ENCODE measurements around the gene ANO4.

ANO4 gene

GRCh38 chr12:100951756-100952155, 157.2 kb downstream of the ANO4 start:
- TF ChIP-seq, protein P1, sequence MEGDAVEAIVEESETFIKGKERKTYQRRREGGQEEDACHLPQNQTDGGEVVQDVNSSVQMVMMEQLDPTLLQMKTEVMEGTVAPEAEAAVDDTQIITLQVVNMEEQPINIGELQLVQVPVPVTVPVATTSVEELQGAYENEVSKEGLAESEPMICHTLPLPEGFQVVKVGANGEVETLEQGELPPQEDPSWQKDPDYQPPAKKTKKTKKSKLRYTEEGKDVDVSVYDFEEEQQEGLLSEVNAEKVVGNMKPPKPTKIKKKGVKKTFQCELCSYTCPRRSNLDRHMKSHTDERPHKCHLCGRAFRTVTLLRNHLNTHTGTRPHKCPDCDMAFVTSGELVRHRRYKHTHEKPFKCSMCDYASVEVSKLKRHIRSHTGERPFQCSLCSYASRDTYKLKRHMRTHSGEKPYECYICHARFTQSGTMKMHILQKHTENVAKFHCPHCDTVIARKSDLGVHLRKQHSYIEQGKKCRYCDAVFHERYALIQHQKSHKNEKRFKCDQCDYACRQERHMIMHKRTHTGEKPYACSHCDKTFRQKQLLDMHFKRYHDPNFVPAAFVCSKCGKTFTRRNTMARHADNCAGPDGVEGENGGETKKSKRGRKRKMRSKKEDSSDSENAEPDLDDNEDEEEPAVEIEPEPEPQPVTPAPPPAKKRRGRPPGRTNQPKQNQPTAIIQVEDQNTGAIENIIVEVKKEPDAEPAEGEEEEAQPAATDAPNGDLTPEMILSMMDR (IDR thresholded peaks at IDR 0.05; ENCODE audit: low read depth, low read length, missing control alignments), result no peak
- no peak for DNase-seq (ENCODE audit: low read depth)
- no peak overlapping the region for H3K4me3 ChIP-seq (ENCODE audit: low read depth, low read length)

- TF ChIP-seq, protein P1 (IDR thresholded peaks at IDR 0.05; ENCODE audit: low read depth, low read length, missing control alignments), result no peak
- H3K4me3 ChIP-seq (ENCODE audit: low read depth, low read length), result no peak overlapping the region
- DNase-seq (ENCODE audit: low read depth), result no peak
Measured at GRCh38 chr12:100953217-100953616, 158.6 kb downstream of the ANO4 start.

DNA sequence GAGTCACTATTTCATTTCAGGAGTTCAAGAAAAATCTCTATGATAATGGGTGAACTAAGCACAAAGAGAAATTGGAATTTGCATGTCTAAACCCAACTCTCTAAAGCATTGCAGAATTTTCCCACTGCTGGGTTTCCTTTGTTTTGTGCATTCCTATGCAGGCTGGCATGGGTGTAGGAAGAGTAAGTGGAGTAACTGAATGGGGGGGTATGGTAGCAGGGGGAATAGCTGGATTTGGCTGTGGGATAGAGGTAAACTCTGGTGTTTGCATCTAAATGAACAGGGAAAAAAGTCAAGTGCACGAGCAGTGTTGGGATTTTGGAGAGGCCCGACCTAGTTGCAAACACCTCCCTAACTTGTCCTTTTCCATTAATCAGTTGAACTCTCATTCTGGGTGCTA, 159.1 kb downstream of the ANO4 start:
- no peak overlapping the region for H3K4me3 ChIP-seq (ENCODE audit: low read depth, low read length)
- TF ChIP-seq, protein P1 (IDR thresholded peaks at IDR 0.05; ENCODE audit: low read depth, low read length, missing control alignments), result no peak

GRCh38 chr12:100954118-100954517, 159.5 kb downstream of the ANO4 start:
- no peak for DNase-seq (ENCODE audit: low read depth)
- TF ChIP-seq, protein P1 (IDR thresholded peaks at IDR 0.05; ENCODE audit: low read depth, low read length, missing control alignments), result no peak

More for the DNA sequence above, 159.1 kb downstream of the ANO4 start:
- no peak for DNase-seq (ENCODE audit: low read depth)

DNA sequence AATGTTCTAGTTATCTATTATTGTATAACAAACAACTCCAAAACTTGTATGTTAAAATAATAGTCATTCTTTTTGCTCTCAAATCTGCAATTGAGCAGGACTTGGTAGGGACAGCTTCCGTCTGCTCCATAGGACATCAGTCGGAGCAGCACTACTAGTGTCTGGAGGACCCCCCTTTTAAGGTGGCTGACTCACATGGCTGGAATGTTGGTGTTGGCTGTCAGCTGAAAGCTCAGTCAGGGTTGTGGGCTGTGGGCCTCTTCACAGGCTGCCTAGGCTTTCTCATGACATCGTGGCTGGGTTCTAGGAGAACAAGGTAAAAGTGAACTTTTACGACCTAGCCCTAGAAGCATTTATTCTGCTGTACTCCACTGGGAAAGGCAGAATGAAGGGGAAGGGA, 160.6 kb downstream of the ANO4 start:
- TF ChIP-seq, protein P1 (IDR thresholded peaks at IDR 0.05; ENCODE audit: low read depth, low read length, missing control alignments), result no peak
- no peak for DNase-seq (ENCODE audit: low read depth)

More at GRCh38 chr12:100954118-100954517, 159.5 kb downstream of the ANO4 start:
- H3K4me3 ChIP-seq (ENCODE audit: low read depth, low read length), result no peak overlapping the region

DNA sequence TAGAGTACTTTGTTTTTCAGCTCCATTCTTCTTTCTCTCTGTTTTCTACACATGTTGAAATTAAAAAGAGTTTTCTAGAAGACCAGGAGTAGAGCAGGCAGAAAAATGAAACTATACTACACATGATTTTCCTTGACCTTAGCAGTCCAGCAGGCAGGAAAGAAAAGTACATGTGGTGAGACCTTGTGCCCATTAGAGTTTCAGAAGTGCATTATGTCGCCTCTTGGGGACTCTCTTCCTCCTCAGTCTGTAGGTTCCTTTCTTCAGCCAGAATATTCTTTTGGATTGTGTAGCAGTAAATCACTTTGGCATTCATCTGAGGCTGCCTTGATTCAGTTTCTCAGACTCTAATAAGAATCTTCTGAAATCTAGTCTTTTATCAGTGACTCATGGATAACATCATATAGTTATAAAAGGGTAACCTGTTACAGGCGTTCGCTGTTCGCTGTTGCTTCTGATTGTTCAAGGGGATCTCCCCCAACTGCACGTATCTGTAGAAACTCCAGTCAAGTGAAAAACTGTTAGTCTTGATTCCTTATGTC, 161.8 kb downstream of the ANO4 start:
- no peak for DNase-seq (ENCODE audit: low read depth)
- TF ChIP-seq, protein P1 (IDR thresholded peaks at IDR 0.05; ENCODE audit: low read depth, low read length, missing control alignments), result no peak
- H3K4me3 ChIP-seq (ENCODE audit: low read depth, low read length), result no peak overlapping the region

More for the DNA sequence above, 160.6 kb downstream of the ANO4 start:
- H3K4me3 ChIP-seq (ENCODE audit: low read depth, low read length), result no peak overlapping the region

GRCh38 chr12:100959481-100959880, 164.9 kb downstream of the ANO4 start:
- TF ChIP-seq, protein P1 (IDR thresholded peaks at IDR 0.05; ENCODE audit: low read depth, low read length, missing control alignments), result no peak
- DNase-seq (ENCODE audit: low read depth), result no peak
- no peak overlapping the region for H3K4me3 ChIP-seq (ENCODE audit: low read depth, low read length)
